Caco-2 (cell line): Measurements from ENCODE around the gene ARHGAP18. TPM values are rescaled to one million over a fixed set of nuclear protein-coding genes. Genes with fewer than 3 reads are reported as not detected.

Experiments used
- BruUV-seq: library from RNA; stranded (reverse); fragments of 400-500 nt; replicated peaks from 2 replicates; lab custom pipeline; 2021; lab: Mats Ljungman, UMichigan
- CTCF ChIA-PET: fragments of 300-600 bp; sonication (Branson Sonifier 250); formaldehyde crosslinking; loops from one replicate; lab custom pipeline; 2022; ENCODE audit warnings: antibody characterized with exemption; lab: Charles Lee
- POLR2A ChIA-PET: fragments of 300-600 bp; sonication (Branson Sonifier 250); formaldehyde crosslinking; loops from one replicate; lab custom pipeline; 2022; ENCODE audit warnings: antibody characterized with exemption; lab: Charles Lee
- DNase-seq, 2 experiments: peaks; one replicate each; pipeline versions ENCODE4 v3.0.0 to v3.0.0-alpha.2; 2020 to 2022
- H3K27me3 ChIP-seq: replicated peaks from 2 replicates; pipeline ENCODE4 v1.6.0; 2011; ENCODE audit warnings: low read length; ENCODE audit not compliant: control insufficient read depth, insufficient read depth
- H3K36me3 ChIP-seq: 2 replicates; pipeline ENCODE4 v1.5.1; 2011; ENCODE audit warnings: low read length; ENCODE audit not compliant: control insufficient read depth, insufficient read depth
- H3K4me1 ChIP-seq: fragments of 250-450 bp; sonication (Bioruptor Pico); 2 replicates; pipeline ENCODE4 v1.5.1; 2020; ENCODE audit warnings: mild to moderate bottlenecking
- H3K4me3 ChIP-seq: 2 replicates; pipeline ENCODE4 v1.5.1; 2011; ENCODE audit warnings: low read depth, mild to moderate bottlenecking, control low read depth, low read length
- H3K9me3 ChIP-seq: fragments of 250-450 bp; sonication (Bioruptor Pico); 2 replicates; pipeline ENCODE4 v1.5.1; 2020; ENCODE audit warnings: mild to moderate bottlenecking, moderate library complexity
- H3K27ac Mint-ChIP-seq: one replicate; pipeline ENCODE4 v1.8.0; 2022; ENCODE audit warnings: mixed read lengths; ENCODE audit not compliant: unreplicated experiment
- H3K27me3 Mint-ChIP-seq: one replicate; pipeline ENCODE4 v1.8.0; 2022; ENCODE audit warnings: mixed read lengths; ENCODE audit not compliant: insufficient read depth, unreplicated experiment
- H3K36me3 Mint-ChIP-seq: one replicate; pipeline ENCODE4 v1.8.0; 2022; ENCODE audit warnings: mild to moderate bottlenecking, mixed read lengths; ENCODE audit not compliant: insufficient read depth, unreplicated experiment
- H3K4me1 Mint-ChIP-seq: one replicate; pipeline ENCODE4 v1.8.0; 2022; ENCODE audit warnings: low read depth, mixed read lengths; ENCODE audit not compliant: unreplicated experiment
- H3K4me3 Mint-ChIP-seq: one replicate; pipeline ENCODE4 v1.8.0; 2022; ENCODE audit warnings: mild to moderate bottlenecking, moderate library complexity, mixed read lengths; ENCODE audit not compliant: unreplicated experiment
- H3K9me3 Mint-ChIP-seq: one replicate; pipeline ENCODE4 v1.8.0; 2022; ENCODE audit warnings: mixed read lengths; ENCODE audit not compliant: unreplicated experiment
- CTCF ChIP-seq, 2 experiments: fragments of 200-600 bp in 1 of 2; IDR thresholded peaks; 1 replicate in 1 of 2; 2 replicates in 1 of 2; pipeline versions ENCODE4 v1.5.1 to v1.8.0; 2011 to 2022; ENCODE audit warnings: antibody characterized with exemption in 1 of 2, control low read depth in 1 of 2, inconsistent platforms in 1 of 2, low read depth in 1 of 2, low read length in 1 of 2, mild to moderate bottlenecking in 1 of 2, moderate library complexity in 1 of 2; ENCODE audit not compliant: insufficient read depth in 1 of 2, severe bottlenecking in 1 of 2, unreplicated experiment in 1 of 2
- intact Hi-C: fragments of 100-400 bp; cut with micrococcal nuclease; formaldehyde crosslinking; loops from one replicate; pipeline ENCODE4 v1.10.0; 2022; ENCODE audit not compliant: unreplicated experiment
- total RNA-seq: library from RNA; stranded (reverse); gene quantifications from 2 replicates; pipeline ENCODE4 v1.2.3, GENCODE V29; 2022

The ARHGAP18 gene
- total RNA-seq, 1 experiment from 2014 or later = 15.0 TPM

DNA sequence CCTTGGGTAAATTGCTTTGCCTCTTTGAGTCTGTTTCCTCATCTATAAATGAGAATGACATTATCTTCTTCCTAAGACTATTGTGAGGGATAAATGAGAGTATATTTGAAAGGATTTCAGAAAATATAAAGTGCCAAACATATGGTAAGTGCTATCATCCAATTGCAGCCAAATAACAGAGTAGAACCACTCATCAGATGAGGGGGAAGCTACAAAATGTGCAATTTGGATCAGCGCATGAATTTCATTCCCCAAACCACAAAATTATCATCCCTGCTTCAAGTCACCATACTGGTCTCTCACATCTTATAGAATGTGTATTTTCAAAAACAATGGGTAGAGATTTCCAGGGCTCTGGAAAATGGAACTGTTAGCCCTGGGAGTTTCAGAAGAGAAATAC lies 158.5 kb downstream of the ARHGAP18 start:
- Histone ChIP-seq H3K9me3 (no peaks in the 10 kb centered on the region), H3K4me3 (no peak overlapping the region), H3K36me3 (no peaks in the 10 kb centered on the region), H3K4me1 (peaks cover 1% of the 10 kb centered on the region; the same call in 1 of the 2 replicates), H3K27me3 (no peaks in the 10 kb centered on the region)
- no peak for TF ChIP-seq CTCF (IDR thresholded peaks at IDR 0.05; ENCODE audit: insufficient read depth in 1 of 2, low read depth in 1 of 2, low read length in 1 of 2, severe bottlenecking in 1 of 2, unreplicated experiment in 1 of 2)
- no TSS peak for BruUV-seq
- POLR2A ChIA-PET = no interaction called here
- Mint-ChIP-seq H3K27ac (no peak overlapping the region), H3K4me1 (peaks cover 16% of the 10 kb centered on the region), H3K4me3 (no peak overlapping the region), H3K9me3 (no peaks in the 10 kb centered on the region), H3K36me3 (no peaks in the 10 kb centered on the region), H3K27me3 (no peaks in the 10 kb centered on the region)
- CTCF ChIA-PET = no interaction called here
- intact Hi-C loops = no loop called here
- DNase-seq = no peak

DNA sequence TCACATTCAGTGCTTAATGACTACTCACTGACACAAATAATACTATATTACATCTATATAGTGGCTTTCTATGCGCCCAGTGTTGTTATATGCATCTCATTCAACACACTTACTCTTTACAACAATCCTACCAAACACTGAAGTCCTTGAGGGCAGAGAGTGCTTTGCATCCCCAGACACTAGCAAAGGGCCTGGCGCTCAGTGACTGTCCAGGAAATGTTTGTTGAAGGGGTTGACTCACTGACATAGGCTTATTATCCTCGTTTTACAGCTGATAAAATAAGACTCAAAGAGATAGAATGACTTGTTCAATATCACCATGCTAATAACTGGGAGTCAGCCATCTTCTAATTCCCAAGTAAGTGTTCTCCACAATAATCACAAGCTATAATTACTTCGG lies 163.3 kb downstream of the ARHGAP18 start:
- intact Hi-C loops = no loop called here
- Histone ChIP-seq H3K4me3 (no peak overlapping the region), H3K36me3 (no peaks in the 10 kb centered on the region), H3K9me3 (no peaks in the 10 kb centered on the region), H3K4me1 (peaks cover 20% of the 10 kb centered on the region), H3K27me3 (no peaks in the 10 kb centered on the region)
- DNase-seq = no peak
- ChIA-PET CTCF (no interaction called here), POLR2A (no interaction called here)
- BruUV-seq = no TSS peak
- Mint-ChIP-seq H3K36me3 (no peaks in the 10 kb centered on the region), H3K27me3 (no peaks in the 10 kb centered on the region), H3K4me1 (peaks cover 7% of the 10 kb centered on the region), H3K27ac (no peak overlapping the region), H3K9me3 (no peaks in the 10 kb centered on the region), H3K4me3 (no peak overlapping the region)
- TF ChIP-seq CTCF (IDR thresholded peaks at IDR 0.05; ENCODE audit: insufficient read depth in 1 of 2, low read depth in 1 of 2, low read length in 1 of 2, severe bottlenecking in 1 of 2, unreplicated experiment in 1 of 2) = no peak

DNA sequence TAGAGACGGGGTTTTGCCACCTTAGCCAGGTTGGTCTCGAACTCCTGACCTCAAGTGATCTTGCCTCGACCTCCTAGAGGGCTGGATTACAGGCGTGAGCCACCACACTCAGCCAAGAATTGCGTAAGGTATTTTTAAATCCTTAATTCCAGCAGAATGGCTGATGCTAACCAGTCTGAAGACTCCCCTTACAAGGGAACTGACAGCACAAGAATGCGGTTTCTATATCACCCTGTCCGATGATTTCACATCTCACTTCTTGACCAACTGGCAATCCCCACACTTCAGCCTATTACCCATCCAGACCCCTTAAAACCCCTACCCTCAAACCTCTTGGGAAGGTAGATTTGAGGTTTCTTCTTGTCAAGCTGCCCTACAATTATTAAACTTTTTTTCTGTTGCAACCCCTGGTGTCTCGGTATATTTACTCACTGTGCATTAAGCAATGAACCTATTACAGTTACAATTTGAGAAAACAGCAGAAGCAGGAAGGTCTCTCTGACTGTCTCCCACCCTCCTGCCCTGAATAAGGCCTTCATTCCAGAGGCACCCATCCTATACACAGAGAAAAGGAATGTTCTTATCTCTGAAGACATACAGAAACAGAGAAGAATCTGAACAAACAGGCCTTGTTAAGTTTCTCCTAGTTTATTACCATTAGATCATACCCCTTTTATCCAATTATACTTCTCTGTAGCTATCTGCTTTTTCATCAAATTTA lies 164.9 kb downstream of the ARHGAP18 start:
- H3K9me3 ChIP-seq = no peaks in the 10 kb centered on the region
- H3K4me3 ChIP-seq = no peak overlapping the region
- no peaks in the 10 kb centered on the region for H3K27me3 ChIP-seq
- no peaks in the 10 kb centered on the region for H3K36me3 ChIP-seq
- TF ChIP-seq CTCF (IDR thresholded peaks at IDR 0.05; ENCODE audit: insufficient read depth in 1 of 2, low read depth in 1 of 2, low read length in 1 of 2, severe bottlenecking in 1 of 2, unreplicated experiment in 1 of 2) = no peak
- Mint-ChIP-seq H3K36me3 (no peaks in the 10 kb centered on the region), H3K4me1 (peaks cover 7% of the 10 kb centered on the region), H3K4me3 (no peak overlapping the region), H3K27me3 (no peaks in the 10 kb centered on the region), H3K27ac (peak overlapping the region; percentile 66), H3K9me3 (no peaks in the 10 kb centered on the region)
- no TSS peak for BruUV-seq
- intact Hi-C loops = loop anchor here (1.0 kb wide), 2 partner anchors 20 to 38 kb away; no protein-coding TSS in a partner anchor
- H3K4me1 ChIP-seq = peaks cover 20% of the 10 kb centered on the region
- POLR2A ChIA-PET = no interaction called here
- CTCF ChIA-PET = no interaction called here
- DNase-seq = peak in 1 of 2 experiments; percentile 21
